Liver (tissue), 9 donors: ENCODE results near the gene KANSL1. TPM values are rescaled to one million over a fixed set of nuclear protein-coding genes. Genes with fewer than 3 reads are reported as not detected.

Experiments
- DNase-seq: peaks from one replicate; pipeline ENCODE4 v3.0.0-alpha.2; 2017; ENCODE audit warnings: low spot score
- H3K27ac ChIP-seq, 2 donors: one replicate each; pipeline ENCODE4 v1.7.0; 2013; ENCODE audit warnings: inconsistent platforms in 2 of 2, low read length in 2 of 2, control low read depth in 1 of 2, low read depth in 1 of 2, mild to moderate bottlenecking in 1 of 2
- H3K27me3 ChIP-seq, 4 donors: one replicate each; pipeline versions ENCODE4 v1.6.1 to v1.7.0; 2013; ENCODE audit warnings: low read length in 3 of 4, inconsistent platforms in 1 of 4, mild to moderate bottlenecking in 1 of 4, moderate library complexity in 1 of 4; ENCODE audit not compliant: control insufficient read depth in 4 of 4, insufficient read depth in 4 of 4
- H3K36me3 ChIP-seq, 4 donors: one replicate each; pipeline versions ENCODE4 v1.6.1 to v1.7.0; 2013; ENCODE audit warnings: low read length in 3 of 4, mild to moderate bottlenecking in 3 of 4, low read depth in 1 of 4, moderate library complexity in 1 of 4; ENCODE audit not compliant: control insufficient read depth in 4 of 4, insufficient read depth in 3 of 4
- H3K4me1 ChIP-seq, 4 donors: one replicate each; pipeline versions ENCODE4 v1.6.1 to v1.7.0; 2013; ENCODE audit warnings: low read length in 3 of 4, mild to moderate bottlenecking in 3 of 4, moderate library complexity in 1 of 4; ENCODE audit not compliant: control insufficient read depth in 4 of 4, insufficient read depth in 4 of 4
- H3K4me3 ChIP-seq, 3 donors: one replicate each; pipeline versions ENCODE4 v1.6.1 to v1.7.0; 2013; ENCODE audit warnings: low read length in 3 of 3, control low read depth in 1 of 3, low read depth in 1 of 3, mild to moderate bottlenecking in 1 of 3
- H3K9ac ChIP-seq, 2 donors: one replicate each; pipeline ENCODE4 v1.7.0; 2013; ENCODE audit warnings: low read length in 2 of 2, mild to moderate bottlenecking in 2 of 2, moderate library complexity in 2 of 2, control low read depth in 1 of 2, low read depth in 1 of 2
- H3K9me3 ChIP-seq, 4 donors: one replicate each; pipeline versions ENCODE4 v1.6.1 to v1.7.0; 2013; ENCODE audit warnings: low read length in 3 of 4; ENCODE audit not compliant: control insufficient read depth in 4 of 4
- CTCF ChIP-seq: fragments of 150-350 bp; IDR thresholded peaks from 2 replicates; pipeline ENCODE4 v1.5.1; 2017; ENCODE audit warnings: improper control_type of control experiment, low read depth, low read length; ENCODE audit not compliant: missing input control
- FOXA1 ChIP-seq: IDR thresholded peaks from 2 replicates; pipeline ENCODE4 v1.6.1; 2016; ENCODE audit warnings: antibody characterized with exemption
- FOXA2 ChIP-seq: IDR thresholded peaks from 2 replicates; pipeline ENCODE4 v1.6.1; 2016; ENCODE audit warnings: antibody characterized with exemption
- GABPA ChIP-seq, 2 donors: IDR thresholded peaks in 1 of 2; conservative IDR thresholded peaks in 1 of 2; 2 replicates each; pipeline ENCODE4 v1.6.1; 2016; ENCODE audit warnings: antibody characterized with exemption in 2 of 2, mild to moderate bottlenecking in 1 of 2, moderate library complexity in 1 of 2
- HNF4A ChIP-seq, 2 donors: conservative IDR thresholded peaks; 2 replicates each; pipeline ENCODE4 v1.6.1; 2016; ENCODE audit warnings: antibody characterized with exemption in 2 of 2, mild to moderate bottlenecking in 2 of 2
- JUND ChIP-seq, 2 donors: IDR thresholded peaks; 2 replicates each; pipeline ENCODE4 v1.6.1; 2016; ENCODE audit warnings: antibody characterized with exemption in 2 of 2
- MAX ChIP-seq: IDR thresholded peaks from 2 replicates; pipeline ENCODE4 v1.6.1; 2016; ENCODE audit warnings: antibody characterized with exemption
- NR2F2 ChIP-seq: IDR thresholded peaks from 2 replicates; pipeline ENCODE4 v1.6.1; 2016; ENCODE audit warnings: antibody characterized with exemption
- RAD21 ChIP-seq, 2 donors: IDR thresholded peaks; 2 replicates each; pipeline ENCODE4 v1.6.1; 2016; ENCODE audit warnings: antibody characterized with exemption in 2 of 2, mild to moderate bottlenecking in 2 of 2
- REST ChIP-seq: IDR thresholded peaks from 2 replicates; pipeline ENCODE4 v1.6.1; 2016; ENCODE audit warnings: antibody characterized with exemption, mild to moderate bottlenecking
- SP1 ChIP-seq: IDR thresholded peaks from 2 replicates; pipeline ENCODE4 v1.6.1; 2018; ENCODE audit warnings: antibody characterized with exemption, mild to moderate bottlenecking
- TAF1 ChIP-seq: conservative IDR thresholded peaks from 2 replicates; pipeline ENCODE4 v1.6.1; 2016; ENCODE audit warnings: antibody characterized with exemption, mild to moderate bottlenecking
- YY1 ChIP-seq: IDR thresholded peaks from 2 replicates; pipeline ENCODE4 v1.6.1; 2016; ENCODE audit warnings: antibody characterized with exemption, mild to moderate bottlenecking
- ZBTB33 ChIP-seq: IDR thresholded peaks from 2 replicates; pipeline ENCODE4 v1.6.1; 2016; ENCODE audit warnings: antibody characterized with exemption
- WGBS: extraction: QIAGEN DNeasy Blood & Tissue Kit; methylation state at CpG from one replicate; pipeline ENCODE4 v1.1.7; 2013; 5-methylcytosine and 5-hydroxymethylcytosine counted together
- polyA plus RNA-seq, 2 donors: library from polyadenylated mRNA; stranded (reverse) in 1 of 2; unstranded in 1 of 2; fragments of 200-250 nt in 1 of 2; fragments of >200 nt in 1 of 2; fragmentation: Nextera tagmentation in 1 of 2; extraction: Ambion mirVana in 1 of 2; gene quantifications; one replicate each; pipeline versions ENCODE4 v1.2.1 to v1.2.3, GENCODE V29; 2013 to 2015
- total RNA-seq, 2 donors: library from RNA; depleted of rRNA; stranded (reverse); fragments of >200 nt; gene quantifications; one replicate each; pipeline ENCODE4 v1.2.3, GENCODE V29; 2014
- donor health status: healthy.
- donor health status: healthy.
- donor health status: healthy.
- donor health status: healthy.
- donor health status: healthy.

The KANSL1 gene
- total and polyA plus RNA-seq, 4 donors, result 5.5 to 86.3 (median 24.0) TPM

GRCh38 chr17:46025060-46025459, 168.2 kb downstream of the KANSL1 start:
- Histone ChIP-seq H3K27me3 (no peaks in the 10 kb centered on the region), H3K9ac (no peak overlapping the region), H3K4me1 (no peaks in the 10 kb centered on the region), H3K9me3 (no peaks in the 10 kb centered on the region), H3K36me3 (peaks cover 0 to 9% (median 7%) of the 10 kb centered on the region in 4 donors), H3K27ac (no peak overlapping the region), H3K4me3 (no peak overlapping the region)
- no peak for DNase-seq
- WGBS, result 95% methylated on average over 10 of the region's 10 CpGs
- no peak for TF ChIP-seq FOXA1
- TF ChIP-seq NR2F2, result no peak
- no peak for TF ChIP-seq CTCF
- TF ChIP-seq TAF1, result no peak
- TF ChIP-seq GABPA (IDR thresholded peaks at IDR 0.05 in 1 of 2, conservative IDR thresholded peaks at IDR 0.05 in 1 of 2), result no peak

- no peak for DNase-seq
- Histone ChIP-seq H3K4me1 (no peaks in the 10 kb centered on the region), H3K9ac (no peak overlapping the region), H3K27me3 (no peaks in the 10 kb centered on the region), H3K36me3 (peaks cover 0 to 9% (median 7%) of the 10 kb centered on the region in 4 donors), H3K27ac (no peak overlapping the region), H3K4me3 (no peak overlapping the region), H3K9me3 (no peaks in the 10 kb centered on the region)
- TF ChIP-seq CTCF, result no peak
- TF ChIP-seq TAF1, result no peak
- TF ChIP-seq FOXA2, result no peak
- TF ChIP-seq RAD21 (IDR thresholded peaks at IDR 0.05), result no peak
- no peak for TF ChIP-seq YY1
- TF ChIP-seq MAX, result no peak
- TF ChIP-seq ZBTB33, result no peak
- TF ChIP-seq JUND (IDR thresholded peaks at IDR 0.05), result no peak
- no peak for TF ChIP-seq FOXA1
- no peak for TF ChIP-seq SP1
- TF ChIP-seq HNF4A (conservative IDR thresholded peaks at IDR 0.05), result no peak
- TF ChIP-seq NR2F2, result no peak
- TF ChIP-seq REST, result no peak
- WGBS, result 88% methylated on average over 14 of the region's 14 CpGs
Measured at GRCh38 chr17:46024590-46024989, 168.6 kb downstream of the KANSL1 start.
